HG03196 (cell line): ENCODE data around the gene SDK1.

Experiments
- ATAC-seq: cut with Tn5 transposase; IDR thresholded peaks from one replicate; pipeline ENCODE4 v1.9.1; 2021; ENCODE audit not compliant: unreplicated experiment

SDK1 gene

GRCh38 chr7:3771906-3772305 lies 470.9 kb downstream of the SDK1 start:
- ATAC-seq = no peak

- no peak for ATAC-seq
These were observed 477.3 kb downstream of the SDK1 start for GRCh38 chr7:3778345-3778744.

GRCh38 chr7:3780016-3780415 lies 479.0 kb downstream of the SDK1 start:
- no peak for ATAC-seq

- no peak for ATAC-seq
These were observed 479.5 kb downstream of the SDK1 start for GRCh38 chr7:3780525-3780924.

GRCh38 chr7:3781607-3782006 lies 480.6 kb downstream of the SDK1 start:
- ATAC-seq = no peak

GRCh38 chr7:3787717-3788264 lies 486.7 kb downstream of the SDK1 start:
- ATAC-seq = no peak

GRCh38 chr7:3790803-3791202 lies 489.8 kb downstream of the SDK1 start:
- ATAC-seq = no peak

DNA sequence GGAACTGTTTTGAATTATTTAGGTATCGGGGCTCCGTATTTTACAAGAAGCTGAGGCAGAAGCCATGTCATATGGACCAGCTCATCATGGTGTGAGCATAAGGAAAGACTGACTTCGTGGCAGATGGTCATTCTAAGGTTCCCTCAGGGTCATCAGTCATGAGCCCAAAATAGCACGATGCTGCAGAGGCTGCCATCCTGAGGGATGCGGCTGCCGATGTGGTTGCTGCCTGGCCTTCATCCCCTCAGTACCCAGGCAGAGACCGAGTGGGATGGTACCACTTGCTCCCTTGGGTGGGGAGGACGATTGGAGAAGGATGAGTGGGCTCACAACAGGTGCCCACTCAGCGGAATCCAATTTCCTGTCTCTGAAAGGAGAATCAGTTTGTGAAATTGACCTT lies 490.3 kb downstream of the SDK1 start:
- ATAC-seq = no peak

DNA sequence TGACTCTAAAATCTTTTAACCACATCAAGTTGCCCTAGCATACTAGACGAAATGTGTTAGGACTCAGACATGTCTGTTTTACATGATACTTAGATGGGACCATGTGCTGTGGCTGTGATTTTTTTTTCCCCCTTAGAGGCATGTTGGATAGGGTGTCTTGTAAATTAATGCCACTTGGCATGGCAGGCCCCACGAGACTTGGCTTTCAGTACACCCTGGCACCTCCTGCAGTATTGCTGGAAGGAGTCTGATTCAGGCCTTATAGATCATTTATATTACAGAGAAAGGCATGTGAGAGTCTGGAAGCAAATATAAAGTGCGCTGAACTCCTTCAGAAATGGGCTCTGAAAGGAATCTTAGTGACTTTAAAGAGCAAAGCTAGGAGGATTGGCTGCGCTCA lies 494.1 kb downstream of the SDK1 start:
- ATAC-seq = no peak

DNA sequence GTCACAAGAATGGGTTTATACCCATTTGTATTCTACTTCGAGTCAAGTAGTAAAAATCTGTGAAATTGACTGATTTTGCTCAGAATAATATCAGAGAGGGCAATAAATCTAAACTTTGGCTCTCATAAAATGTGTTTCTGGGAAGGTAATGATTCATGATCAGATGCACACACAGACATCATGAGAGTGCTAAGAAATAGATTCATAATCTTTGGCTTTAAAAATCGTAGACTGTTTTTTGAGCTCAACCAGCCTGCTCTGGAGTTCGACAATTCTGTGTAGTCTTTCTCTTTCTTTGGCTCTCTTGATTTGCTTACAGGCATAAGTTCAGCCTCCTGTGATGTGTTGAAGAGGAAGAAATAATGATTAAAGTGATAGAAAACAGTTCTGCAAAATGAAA lies 494.7 kb downstream of the SDK1 start:
- no peak for ATAC-seq

GRCh38 chr7:3805151-3805550 lies 504.1 kb downstream of the SDK1 start:
- ATAC-seq = no peak

DNA sequence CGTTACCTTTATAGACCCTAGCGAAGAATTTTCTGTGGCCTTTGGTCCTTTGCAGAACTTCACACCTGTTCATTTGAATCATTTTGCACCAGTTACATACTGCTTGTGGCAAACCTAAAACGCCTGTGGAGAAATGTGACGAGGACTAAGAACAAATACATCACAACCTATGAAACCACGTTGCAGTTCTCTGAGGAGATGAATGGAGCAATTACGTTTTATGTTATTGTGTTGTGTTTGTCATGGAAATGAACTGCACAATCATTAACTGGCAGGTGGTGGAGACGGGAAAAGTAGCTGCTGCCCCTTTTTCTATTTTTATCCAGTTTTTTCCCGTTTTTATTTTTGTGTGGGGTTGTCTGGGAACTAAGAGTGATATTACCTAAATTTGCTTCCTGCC lies 505.5 kb downstream of the SDK1 start:
- ATAC-seq = no peak

- ATAC-seq = no peak
These were observed 506.8 kb downstream of the SDK1 start for GRCh38 chr7:3807824-3808223.

DNA sequence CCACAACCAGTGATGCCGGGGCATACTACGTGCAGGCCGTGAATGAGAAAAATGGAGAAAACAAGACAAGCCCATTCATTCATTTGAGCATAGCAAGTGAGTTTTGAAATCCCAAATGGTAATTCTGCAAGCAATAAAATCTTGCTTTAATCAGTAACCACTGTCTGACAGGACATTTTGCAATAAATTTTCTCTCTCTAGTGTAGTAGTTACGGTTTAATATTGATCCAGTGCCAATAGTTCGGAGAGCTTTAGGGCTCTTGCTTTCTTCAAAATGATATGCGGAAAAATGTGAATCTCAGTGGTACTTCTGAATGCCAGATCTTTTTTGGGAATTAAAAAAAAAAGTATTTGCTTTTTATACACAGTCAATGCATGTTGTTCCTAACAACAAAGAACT lies 520.4 kb downstream of the SDK1 start:
- ATAC-seq = no peak

DNA sequence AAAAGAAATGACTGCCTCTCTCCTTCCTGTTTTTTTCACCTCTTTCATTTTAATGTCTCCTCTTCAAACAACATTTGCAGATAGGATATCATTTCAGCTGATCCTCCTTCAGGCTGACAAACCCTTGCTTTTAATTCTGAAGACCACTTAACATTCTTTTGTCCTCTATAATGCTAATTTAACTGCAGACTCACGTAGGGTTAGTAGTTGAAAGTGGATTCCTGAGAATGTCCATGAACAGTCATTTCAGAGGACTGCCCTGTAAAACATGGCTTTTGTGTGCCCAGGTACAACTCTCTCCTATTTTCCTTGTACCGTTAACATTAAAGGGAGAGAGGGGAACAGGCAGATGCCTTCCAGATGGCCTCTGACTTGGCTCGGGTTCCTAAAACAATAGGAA lies 524.4 kb downstream of the SDK1 start:
- ATAC-seq = no peak

GRCh38 chr7:3832199-3832598 lies 531.1 kb downstream of the SDK1 start:
- no peak for ATAC-seq

DNA sequence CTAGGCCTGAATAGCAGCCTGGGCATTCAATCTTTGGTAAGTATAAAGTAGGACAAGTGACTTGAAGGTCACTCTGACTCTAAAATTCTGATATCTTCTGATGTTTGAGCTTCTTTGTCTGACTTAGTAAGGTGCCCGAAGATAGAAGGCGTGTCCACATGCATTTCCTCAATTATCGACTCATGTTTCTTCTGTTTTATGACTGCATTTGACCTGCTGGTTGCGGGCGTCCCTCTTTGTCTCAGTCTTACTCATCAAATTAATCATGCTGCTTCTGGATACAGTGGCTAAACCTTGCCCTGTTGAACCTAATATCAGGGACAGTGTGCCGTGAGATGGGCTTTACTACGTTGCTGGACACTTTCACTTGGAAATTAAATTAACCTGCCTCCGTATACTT lies 534.1 kb downstream of the SDK1 start:
- no peak for ATAC-seq

DNA sequence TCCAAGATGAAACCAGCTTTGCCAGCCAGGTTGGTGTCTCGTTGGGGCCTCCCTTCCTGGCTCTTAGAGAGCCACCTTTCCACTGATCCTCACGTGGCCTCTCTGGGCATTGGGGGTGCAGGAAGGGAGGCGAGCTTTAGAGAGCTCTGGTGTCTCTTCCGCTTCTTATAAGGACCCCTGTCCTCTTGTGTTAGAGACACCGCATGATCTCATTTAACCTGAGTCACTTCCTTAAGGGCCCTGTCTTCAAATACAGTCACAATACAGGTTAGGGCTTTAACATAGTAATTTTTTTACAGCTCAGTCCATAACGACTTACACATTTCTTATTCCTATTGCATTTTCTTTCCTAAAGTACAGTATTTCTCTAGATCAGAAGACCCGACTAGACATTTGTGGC lies 535.8 kb downstream of the SDK1 start:
- no peak for ATAC-seq

DNA sequence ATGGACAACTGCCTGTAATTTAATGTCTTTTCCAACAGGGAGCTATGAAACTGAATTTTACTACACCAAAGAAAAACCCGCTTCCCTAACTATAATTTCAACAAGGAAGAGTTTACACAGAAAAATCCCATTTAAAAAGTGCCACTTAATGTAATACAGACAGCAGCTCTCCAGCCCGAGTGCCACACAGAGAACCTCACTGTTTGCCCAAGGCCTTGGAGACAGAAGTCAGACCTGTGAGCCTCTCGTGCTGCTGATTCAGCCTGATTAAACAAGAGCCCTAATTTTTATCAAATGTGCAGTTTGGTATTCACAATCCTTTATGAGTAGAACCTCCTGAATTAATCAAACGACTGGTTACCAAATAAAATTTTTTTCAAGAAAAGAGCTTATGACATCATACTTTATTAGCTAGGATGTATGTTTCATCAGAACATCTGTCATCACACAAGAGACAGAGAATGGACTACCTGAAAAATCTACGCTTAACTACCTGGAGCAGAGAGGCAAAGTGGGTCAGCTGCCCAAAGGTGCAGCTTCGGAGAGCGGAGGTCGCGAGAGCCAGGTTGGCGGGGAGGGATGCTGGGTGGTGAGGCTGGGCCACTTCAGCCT lies 543.6 kb downstream of the SDK1 start:
- no peak for ATAC-seq

DNA sequence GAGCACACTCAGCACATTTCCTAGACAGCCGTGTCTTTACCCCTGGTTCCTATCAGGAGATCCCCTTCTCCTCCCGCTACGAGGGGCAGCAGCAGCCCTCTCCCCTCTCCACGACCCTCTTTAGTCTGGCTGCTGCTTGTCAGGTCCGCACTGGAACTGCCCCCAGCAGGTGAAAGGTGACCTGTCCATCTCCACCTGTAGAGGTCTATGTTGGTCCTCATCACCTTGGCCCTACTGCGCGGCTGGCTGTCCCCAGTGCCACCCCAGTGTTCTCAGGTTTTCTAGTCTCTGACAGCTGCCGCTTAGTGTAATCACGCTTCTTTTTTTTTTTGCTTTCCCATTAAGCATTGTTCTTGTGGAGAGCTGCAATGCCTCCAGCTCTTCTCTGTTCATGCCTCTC lies 545.7 kb downstream of the SDK1 start:
- ATAC-seq = no peak

DNA sequence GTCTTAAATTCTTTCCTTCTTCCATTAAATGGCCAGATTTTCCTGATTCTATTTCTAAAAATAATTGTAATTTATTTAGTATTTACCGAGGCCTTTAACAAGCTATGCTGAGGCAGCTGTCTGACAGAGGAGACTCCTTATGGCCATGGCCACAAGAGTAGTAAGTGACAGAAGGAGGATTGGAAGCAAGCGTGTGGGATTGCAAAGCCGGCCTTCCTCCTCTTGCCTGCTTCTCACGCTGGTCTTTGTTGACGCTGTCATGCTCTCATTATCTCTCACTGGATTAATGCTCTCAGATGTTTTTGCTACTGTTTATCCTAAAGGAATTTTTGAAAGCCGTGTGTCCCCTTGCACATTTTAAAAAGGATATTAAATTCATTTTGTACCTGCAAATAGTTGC lies 546.3 kb downstream of the SDK1 start:
- ATAC-seq = no peak

DNA sequence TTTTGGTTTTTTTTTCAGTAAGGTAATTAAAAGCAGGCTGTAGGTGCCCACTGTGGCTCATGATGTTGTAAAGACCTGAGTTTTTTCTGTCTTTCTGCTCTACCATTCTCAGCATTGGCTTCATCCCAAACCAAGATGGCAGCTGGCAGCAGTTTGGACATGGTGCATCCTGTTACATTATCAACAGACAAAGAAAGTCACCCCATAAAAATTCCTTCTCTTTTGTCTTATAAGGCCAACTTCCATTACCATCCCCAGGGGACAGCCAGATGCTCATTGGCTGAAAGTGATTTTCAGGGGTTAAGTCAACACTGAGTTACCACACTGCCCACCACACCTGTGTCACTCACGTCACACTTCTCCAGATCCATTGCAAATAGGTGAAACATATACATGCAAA lies 558.4 kb downstream of the SDK1 start:
- no peak for ATAC-seq

GRCh38 chr7:3860932-3861331 lies 559.9 kb downstream of the SDK1 start:
- ATAC-seq = no peak
